SK-N-SH (cell line): Measurements from ENCODE around the gene FGD2. TPM values are rescaled to one million over a fixed set of nuclear protein-coding genes. Genes with fewer than 3 reads are reported as not detected.

Source experiments
- CTCF ChIA-PET: fragments of 300-600, 350-600 bp; formaldehyde crosslinking; extraction: SDS; loops from one replicate; lab custom pipeline; 2021; lab: Yijun Ruan, JAX
- POLR2A ChIA-PET: fragments of 350-600 bp; sonication (Branson Sonifier 250); formaldehyde crosslinking; extraction: SDS; loops from one replicate; lab custom pipeline; 2020; ENCODE audit warnings: antibody characterized with exemption, inconsistent platforms; lab: Yijun Ruan, JAX
- DNase-seq: peaks from one replicate; pipeline ENCODE4 v3.0.0; 2012
- H2AFZ ChIP-seq: fragments of 200-600 bp; sonication (generic); 2 replicates; pipeline ENCODE4 v1.8.1; 2016; ENCODE audit warnings: antibody characterized with exemption, mild to moderate bottlenecking, low read depth
- H3F3A ChIP-seq: fragments of 200-600 bp; sonication (generic); replicated peaks from 2 replicates; pipeline ENCODE3; 2016; ENCODE audit warnings: antibody characterized with exemption, mild to moderate bottlenecking; ENCODE audit not compliant: insufficient read depth
- H3K27ac ChIP-seq, 2 experiments: fragments of 200-500 bp in 1 of 2; fragments of 200-600 bp in 1 of 2; sonication (Bioruptor generic) in 1 of 2; sonication (generic), shearing (Covaris generic) in 1 of 2; 2 replicates each; pipeline versions ENCODE4 v1.5.1 to v1.6.1; 2014 to 2016; ENCODE audit warnings: low read depth in 2 of 2, inconsistent platforms in 1 of 2, low read length in 1 of 2, mild to moderate bottlenecking in 1 of 2, mixed read lengths in 1 of 2
- H3K27me3 ChIP-seq: fragments of 200-600 bp; sonication (generic), shearing (Covaris generic); 2 replicates; pipeline ENCODE4 v1.6.1; 2016; ENCODE audit warnings: mixed run types; ENCODE audit not compliant: insufficient read depth
- H3K36me3 ChIP-seq, 2 experiments: fragments of 200-500 bp in 1 of 2; fragments of 200-600 bp in 1 of 2; sonication (Bioruptor generic) in 1 of 2; sonication (generic) in 1 of 2; replicated peaks in 1 of 2; 2 replicates each; pipeline versions ENCODE3 to v1.5.1; 2014 to 2016; ENCODE audit warnings: low read length in 1 of 2, mild to moderate bottlenecking in 1 of 2; ENCODE audit not compliant: insufficient read depth in 2 of 2, control insufficient read depth in 1 of 2
- H3K4me1 ChIP-seq, 2 experiments: fragments of 200-500 bp in 1 of 2; fragments of 200-600 bp in 1 of 2; sonication (Bioruptor generic) in 1 of 2; sonication (generic), shearing (Covaris generic) in 1 of 2; 2 replicates each; pipeline versions ENCODE4 v1.5.1 to v1.6.1; 2014 to 2016; ENCODE audit warnings: low read depth in 1 of 2, low read length in 1 of 2, mixed run types in 1 of 2; ENCODE audit not compliant: insufficient read depth in 2 of 2, control insufficient read depth in 1 of 2
- H3K4me2 ChIP-seq: fragments of 200-600 bp; sonication (generic), shearing (Covaris generic); 2 replicates; pipeline ENCODE4 v1.6.1; 2017; ENCODE audit warnings: mixed run types
- H3K4me3 ChIP-seq, 2 experiments: fragments of 200-500 bp in 1 of 2; fragments of 200-600 bp in 1 of 2; sonication (Bioruptor generic) in 1 of 2; sonication (generic), shearing (Covaris generic) in 1 of 2; 2 replicates each; pipeline versions ENCODE4 v1.5.1 to v1.8.1; 2014 to 2016; ENCODE audit warnings: low read depth in 2 of 2, inconsistent platforms in 1 of 2, low read length in 1 of 2, mild to moderate bottlenecking in 1 of 2, mixed read lengths in 1 of 2, moderate library complexity in 1 of 2
- H3K79me2 ChIP-seq: fragments of 200-600 bp; sonication (generic); 2 replicates; pipeline ENCODE4 v1.8.1; 2017; ENCODE audit warnings: mild to moderate bottlenecking; ENCODE audit not compliant: insufficient read depth
- H3K9ac ChIP-seq: fragments of 200-600 bp; sonication (generic); 2 replicates; pipeline ENCODE4 v1.6.1; 2017; ENCODE audit warnings: mixed run types
- H3K9me2 ChIP-seq: fragments of 200-600 bp; sonication (generic); 2 replicates; pipeline ENCODE4 v1.6.1; 2017; ENCODE audit warnings: mixed run types
- H3K9me3 ChIP-seq: fragments of 200-600 bp; sonication (generic); 2 replicates; pipeline ENCODE4 v1.6.1; 2017; ENCODE audit warnings: mixed run types, mild to moderate bottlenecking, moderate library complexity
- H4K20me1 ChIP-seq: fragments of 200-600 bp; sonication (generic); 2 replicates; pipeline ENCODE4 v1.6.1; 2017; ENCODE audit warnings: mild to moderate bottlenecking, mixed run types; ENCODE audit not compliant: insufficient read depth
- FOSL2 ChIP-seq: IDR thresholded peaks from 2 replicates; pipeline ENCODE4 v1.4.0; 2012; ENCODE audit warnings: low read depth, mild to moderate bottlenecking, moderate library complexity, borderline replicate concordance
- FOXM1 ChIP-seq: IDR thresholded peaks from 2 replicates; pipeline ENCODE4 v1.4.0; 2012; ENCODE audit warnings: low read depth, mild to moderate bottlenecking
- GATA2 ChIP-seq: sonication (generic); formaldehyde crosslinking; IDR thresholded peaks from 2 replicates; pipeline ENCODE4 v1.5.0; 2020; ENCODE audit warnings: mild to moderate bottlenecking, missing genetic modification reagents
- JUND ChIP-seq: IDR thresholded peaks from 2 replicates; pipeline ENCODE4 v1.4.0; 2012
- MEF2A ChIP-seq: IDR thresholded peaks from 2 replicates; pipeline ENCODE4 v1.4.0; 2012; ENCODE audit warnings: low read depth, borderline replicate concordance
- NFIC ChIP-seq: IDR thresholded peaks from 2 replicates; pipeline ENCODE4 v1.4.0; 2012; ENCODE audit warnings: borderline replicate concordance
- POLR2AphosphoS5 ChIP-seq: IDR thresholded peaks from 2 replicates; pipeline ENCODE4 v1.6.1; 2012; ENCODE audit warnings: low read depth, low read length
- RFX5 ChIP-seq: IDR thresholded peaks from 2 replicates; pipeline ENCODE4 v1.6.1; 2012; ENCODE audit warnings: mild to moderate bottlenecking, improper control_type of control experiment, low read length
- SIN3A ChIP-seq: IDR thresholded peaks from 2 replicates; pipeline ENCODE4 v1.6.1; 2012; ENCODE audit warnings: low read depth, mild to moderate bottlenecking, low read length, moderate library complexity, borderline replicate concordance
- SMC3 ChIP-seq: IDR thresholded peaks from 2 replicates; pipeline ENCODE4 v1.6.1; 2012; ENCODE audit warnings: low read depth, low read length, improper control_type of control experiment
- TAF1 ChIP-seq: IDR thresholded peaks from 2 replicates; pipeline ENCODE4 v1.6.1; 2012; ENCODE audit warnings: low read depth, mild to moderate bottlenecking, low read length, moderate library complexity, borderline replicate concordance
- TCF12 ChIP-seq: IDR thresholded peaks from 2 replicates; pipeline ENCODE4 v1.4.0; 2012
- ZBTB33 ChIP-seq: IDR thresholded peaks from 2 replicates; pipeline ENCODE4 v1.4.0; 2012; ENCODE audit warnings: low read depth, borderline replicate concordance
- WGBS: methylation state at CpG from one replicate; pipeline ENCODE4 v1.1.6; 2017; ENCODE audit warnings: low lambda C conversion rate; 5-methylcytosine and 5-hydroxymethylcytosine counted together
- polyA plus RNA-seq, 3 experiments: library from polyadenylated mRNA; depleted of rRNA; stranded (reverse); fragments of >200 nt; gene quantifications; 2 replicates each; pipeline ENCODE4 v1.2.3, GENCODE V29; 2012
- TF ChIP-seq, protein P1 (sequence below): IDR thresholded peaks from 2 replicates; pipeline ENCODE4 v1.4.0; 2012; ENCODE audit warnings: low read depth

Gene FGD2
- polyA plus RNA-seq, 1 of the 3 experiments (the other 2 are of a cell fraction), result not detected

- H3K27ac ChIP-seq, result no peak overlapping the region
- TF ChIP-seq FOSL2 (peak; percentile 75; the same call in 1 of the 2 replicates), TCF12 (0 out of 2 replicates have a peak, but pooled peaks have one; percentile 13), NFIC (peak; percentile 27; the same call in 1 of the 2 replicates), ZBTB33 (no peak)
- 52% methylated on average over 15 of the region's 15 CpGs for WGBS
- H3K9ac ChIP-seq, result no peak overlapping the region
- no peaks in the 10 kb centered on the region for H3K79me2 ChIP-seq
- no peak overlapping the region for H2AFZ ChIP-seq
- no peaks in the 10 kb centered on the region for H4K20me1 ChIP-seq
- POLR2A ChIA-PET, result no interaction called here
- peak overlapping the region; percentile 53; the same call in 1 of the 2 replicates for H3K4me2 ChIP-seq
- no peaks in the 10 kb centered on the region for H3K36me3 ChIP-seq
- H3K9me2 ChIP-seq, result no peaks in the 10 kb centered on the region
- no peaks in the 10 kb centered on the region for H3F3A ChIP-seq
- no peaks in the 10 kb centered on the region for H3K9me3 ChIP-seq
- CTCF ChIA-PET, result interaction anchor here (0.7 to 26.3 kb wide), 4 partner anchors 19 to 258 kb away, joined by 3 to 678 read pairs (median 424); partner anchors contain the start of gene PIM1
- no peaks in the 10 kb centered on the region for H3K27me3 ChIP-seq
- no peak overlapping the region for H3K4me3 ChIP-seq
- DNase-seq, result no peak
- peaks cover 0 to 5% of the 10 kb centered on the region in 2 experiments; a peak in 2 of 4 replicates for H3K4me1 ChIP-seq
Observed at GRCh38 chr6:37024656-37025337, 19.3 kb downstream of the FGD2 start.

GRCh38 chr6:37025621-37026466 lies 20.4 kb downstream of the FGD2 start:
- H3K27ac ChIP-seq, result no peak overlapping the region
- ChIA-PET CTCF (interaction anchor here (1.2 to 36.6 kb wide), 5 partner anchors 4 to 184 kb away, joined by 4 to 678 read pairs (median 431); partner anchors contain the start of gene PIM1), POLR2A (no interaction called here)
- no peak overlapping the region for H3K4me2 ChIP-seq
- no peak overlapping the region for H3K4me3 ChIP-seq
- no peaks in the 10 kb centered on the region for H3F3A ChIP-seq
- WGBS, result 93% methylated on average over 17 of the region's 24 CpGs
- H2AFZ ChIP-seq, result no peak overlapping the region
- H3K9me3 ChIP-seq, result no peaks in the 10 kb centered on the region
- no peak overlapping the region for H3K9ac ChIP-seq
- no peaks in the 10 kb centered on the region for H4K20me1 ChIP-seq
- peaks cover 0 to 5% of the 10 kb centered on the region in 2 experiments; a peak in 2 of 4 replicates for H3K4me1 ChIP-seq
- TF ChIP-seq SIN3A (no peak), FOXM1 (no peak), SMC3 (no peak), RFX5 (no peak), JUND (no peak), MEF2A (no peak), TAF1 (no peak), POLR2AphosphoS5 (no peak), GATA2 (no peak)
- TF ChIP-seq, protein P1, sequence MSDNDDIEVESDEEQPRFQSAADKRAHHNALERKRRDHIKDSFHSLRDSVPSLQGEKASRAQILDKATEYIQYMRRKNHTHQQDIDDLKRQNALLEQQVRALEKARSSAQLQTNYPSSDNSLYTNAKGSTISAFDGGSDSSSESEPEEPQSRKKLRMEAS, result no peak
- DNase-seq, result no peak
- no peaks in the 10 kb centered on the region for H3K36me3 ChIP-seq
- no peaks in the 10 kb centered on the region for H3K79me2 ChIP-seq
- H3K9me2 ChIP-seq, result no peaks in the 10 kb centered on the region
- no peaks in the 10 kb centered on the region for H3K27me3 ChIP-seq
